Activated CD8-positive, alpha-beta memory T cell treated with anti-CD3 and anti-CD28 coated beads for 48 hours (primary cell): Measurements from ENCODE around the gene SIAH2.
"Not testable (repeated sequence)": the region's sequence is repeated elsewhere in the genome, so short reads cannot be mapped to it uniquely, and the experiment has no call there.

Experiments
- DNase-seq, 3 experiments: peaks; one replicate each; pipeline ENCODE4 v3.0.0-alpha.2; 2020; ENCODE audit warnings: low read depth in 2 of 3, low spot score in 2 of 3

The SIAH2 gene, protein sequence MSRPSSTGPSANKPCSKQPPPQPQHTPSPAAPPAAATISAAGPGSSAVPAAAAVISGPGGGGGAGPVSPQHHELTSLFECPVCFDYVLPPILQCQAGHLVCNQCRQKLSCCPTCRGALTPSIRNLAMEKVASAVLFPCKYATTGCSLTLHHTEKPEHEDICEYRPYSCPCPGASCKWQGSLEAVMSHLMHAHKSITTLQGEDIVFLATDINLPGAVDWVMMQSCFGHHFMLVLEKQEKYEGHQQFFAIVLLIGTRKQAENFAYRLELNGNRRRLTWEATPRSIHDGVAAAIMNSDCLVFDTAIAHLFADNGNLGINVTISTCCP

DNA sequence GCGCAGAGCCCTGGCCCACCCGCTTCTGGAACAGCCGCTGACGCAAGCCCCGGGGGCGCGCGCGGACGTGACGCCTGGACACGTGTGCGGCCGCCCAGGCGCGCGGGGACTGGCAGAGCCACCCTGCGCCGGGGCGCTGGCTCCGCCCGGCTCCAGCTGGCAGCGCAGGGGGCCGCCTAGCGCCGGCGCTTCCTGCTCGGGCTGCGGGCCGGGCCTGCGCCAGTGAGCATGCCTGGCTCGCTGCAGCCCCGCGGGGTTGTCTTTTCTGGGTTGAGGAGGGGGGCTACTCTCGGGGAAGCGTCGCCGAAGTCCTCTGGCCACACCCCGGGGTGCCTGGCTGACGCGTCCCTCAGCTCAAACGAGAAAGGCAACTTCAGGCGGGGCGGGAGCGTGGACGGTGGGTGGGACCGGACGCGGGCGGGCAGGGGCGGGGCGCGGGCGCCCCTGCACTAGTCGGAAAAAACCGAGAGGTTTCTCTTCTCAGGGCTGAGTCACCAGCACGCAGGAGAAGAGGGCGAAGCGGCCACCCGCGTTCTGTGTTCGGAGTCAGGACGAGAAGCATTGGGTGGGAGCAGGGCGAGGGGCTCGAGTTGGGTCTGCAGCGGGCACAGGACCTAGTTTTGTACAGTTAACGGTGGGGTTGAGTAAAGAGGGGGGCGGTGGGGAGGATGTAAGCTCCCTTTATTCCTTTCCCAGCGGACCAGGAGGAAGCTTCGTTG is at the start of gene SIAH2:
Gene SIAH2 (minus strand): TSS at position 48 of the 719 bp plus-strand sequence. CDS start 320 bp downstream, outside the sequence.
- DNase-seq: peak; percentile 79 to 88 (median 82)

DNA sequence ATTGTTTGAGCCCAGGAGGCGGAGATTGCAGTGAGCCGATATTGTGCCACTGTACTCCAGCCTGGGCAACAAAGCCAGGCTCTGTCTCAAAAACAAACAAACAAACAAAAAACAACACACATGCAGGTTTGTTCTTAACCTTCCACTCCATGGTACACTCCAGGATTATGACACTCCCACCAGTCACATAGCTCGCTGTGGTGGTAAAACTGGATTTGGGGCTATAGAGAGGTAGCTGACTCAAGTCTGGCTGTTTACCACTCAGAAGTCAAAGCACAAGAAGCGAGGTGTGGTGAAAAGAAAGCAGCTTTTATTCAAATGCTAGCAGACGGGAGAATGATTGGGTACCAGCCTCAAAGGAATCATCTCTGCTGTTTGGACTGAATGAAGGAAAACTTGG is 49.0 kb upstream of the SIAH2 start:
- no peak for DNase-seq

DNA sequence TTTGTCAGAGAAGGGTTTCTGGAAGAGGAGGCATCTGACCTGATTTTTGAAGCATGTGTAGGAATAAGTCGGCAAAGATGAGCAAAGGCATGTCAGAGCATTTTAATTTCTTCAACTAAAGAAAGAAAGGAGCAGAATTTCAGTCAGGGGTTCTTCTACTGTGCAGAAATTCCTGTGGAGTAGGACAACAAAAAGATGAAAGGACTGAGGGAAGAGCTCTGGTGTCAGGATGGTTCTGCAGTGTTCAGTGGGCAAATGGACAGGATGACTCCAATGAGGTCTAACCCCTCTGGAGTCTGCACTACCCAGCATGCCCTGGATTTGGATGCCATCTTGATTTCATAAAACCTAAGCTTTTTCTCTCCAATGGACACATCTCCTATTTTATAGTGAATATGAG is 47.7 kb upstream of the SIAH2 start:
- DNase-seq: no peak

GRCh38 chr3:150806185-150806835 is 43.3 kb upstream of the SIAH2 start:
- DNase-seq: no peak

DNA sequence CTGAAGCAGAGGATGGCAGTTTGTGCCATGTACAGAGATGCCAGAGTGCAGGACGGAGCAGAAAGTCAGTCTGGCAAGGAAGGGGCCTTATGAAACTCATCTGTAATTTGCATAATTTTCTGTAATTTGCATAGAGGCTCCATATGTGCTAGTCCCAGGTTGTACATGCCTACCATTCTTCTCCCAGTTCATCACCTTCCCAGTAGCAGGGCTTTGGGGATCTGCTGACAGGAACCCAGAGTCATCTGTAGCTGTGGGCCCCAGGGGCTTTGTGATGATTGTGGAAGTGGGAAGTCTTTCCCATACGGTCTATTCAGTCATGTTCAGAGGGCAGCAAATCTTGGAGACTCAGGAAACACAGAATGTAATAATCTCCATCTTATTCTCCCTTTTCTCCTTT is 42.4 kb upstream of the SIAH2 start:
- DNase-seq: no peak

DNA sequence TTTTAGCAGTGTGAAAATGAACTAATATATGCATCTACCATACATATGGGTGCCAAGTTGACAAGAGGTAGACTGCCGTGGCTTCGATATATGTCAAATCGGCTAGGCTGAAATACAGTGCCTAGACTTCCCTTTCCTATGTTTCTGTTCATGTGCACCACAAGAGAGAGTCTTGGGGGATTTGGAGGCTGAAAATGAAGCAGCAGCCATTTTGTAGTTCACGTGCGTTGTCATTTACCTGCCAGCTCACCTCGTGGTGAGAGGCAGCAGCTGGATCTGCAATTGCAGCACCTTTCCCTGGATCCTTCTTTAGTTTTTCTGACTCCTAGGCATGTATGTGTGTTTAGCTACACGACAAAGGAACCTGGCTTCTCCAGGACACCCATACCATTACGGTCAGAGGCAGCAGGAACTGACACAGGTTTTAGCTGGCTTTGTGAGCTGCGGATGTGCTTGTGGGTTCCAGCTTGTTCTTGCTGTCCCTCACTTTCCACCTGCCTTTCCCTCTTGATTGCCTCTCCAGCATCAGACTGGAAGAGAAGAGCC is 40.5 kb upstream of the SIAH2 start:
- no peak for DNase-seq

- no peak for DNase-seq
These were observed 37.8 kb upstream of the SIAH2 start for GRCh38 chr3:150800722-150801121.

GRCh38 chr3:150798122-150798618 is 35.2 kb upstream of the SIAH2 start:
- DNase-seq: no peak

- DNase-seq: no peak
These were observed 34.2 kb upstream of the SIAH2 start for GRCh38 chr3:150797155-150797554.

GRCh38 chr3:150796527-150796926 is 33.6 kb upstream of the SIAH2 start:
- not testable (repeated sequence) for DNase-seq

- no peak for DNase-seq
These were observed 30.7 kb upstream of the SIAH2 start for GRCh38 chr3:150793641-150794040.

DNA sequence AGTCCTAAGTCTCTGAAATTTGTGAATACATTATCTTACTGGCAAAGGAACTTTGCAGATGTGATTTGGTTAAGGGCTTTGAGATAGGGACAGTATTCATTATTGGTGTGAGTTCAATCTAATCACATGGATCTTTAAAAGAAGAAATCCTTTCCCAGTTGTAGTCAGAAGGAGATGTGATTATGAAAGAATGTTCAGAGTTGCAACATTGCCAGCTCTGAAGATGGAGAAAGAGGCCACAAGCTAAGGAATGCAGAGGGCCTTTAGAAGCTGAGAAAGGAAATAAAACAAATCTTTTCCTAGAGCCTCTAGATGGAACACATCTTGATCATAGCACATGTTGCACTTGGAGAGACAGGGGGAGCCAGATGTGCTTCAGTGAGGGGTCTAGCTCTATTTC is 27.7 kb upstream of the SIAH2 start:
- no peak for DNase-seq

- no peak for DNase-seq
These were observed 26.5 kb upstream of the SIAH2 start for GRCh38 chr3:150789451-150789850.

GRCh38 chr3:150787741-150788370 is 24.9 kb upstream of the SIAH2 start:
- DNase-seq: peak; percentile 52 to 60 (median 55)

DNA sequence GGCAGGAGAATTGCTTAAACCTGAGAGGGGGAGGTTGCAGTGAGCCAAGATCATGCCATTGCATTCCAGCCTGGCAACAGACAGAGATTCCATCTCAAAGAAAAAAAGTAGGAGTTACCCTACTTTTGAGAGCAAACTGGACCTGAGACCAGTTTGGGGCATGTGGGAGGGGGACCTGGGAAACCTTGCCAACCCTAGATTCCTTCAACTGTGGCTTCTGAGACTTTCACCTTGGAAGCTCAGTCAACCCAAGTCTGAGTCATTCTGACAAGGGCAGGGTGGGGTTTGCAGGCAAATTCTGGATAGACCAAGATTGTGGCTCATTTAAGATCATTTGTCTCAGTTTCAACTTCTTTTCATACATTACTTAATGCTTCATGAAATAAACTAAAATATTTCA is 23.8 kb upstream of the SIAH2 start:
- no peak for DNase-seq

- no peak for DNase-seq
These were observed 21.8 kb upstream of the SIAH2 start for GRCh38 chr3:150784747-150785125.

DNA sequence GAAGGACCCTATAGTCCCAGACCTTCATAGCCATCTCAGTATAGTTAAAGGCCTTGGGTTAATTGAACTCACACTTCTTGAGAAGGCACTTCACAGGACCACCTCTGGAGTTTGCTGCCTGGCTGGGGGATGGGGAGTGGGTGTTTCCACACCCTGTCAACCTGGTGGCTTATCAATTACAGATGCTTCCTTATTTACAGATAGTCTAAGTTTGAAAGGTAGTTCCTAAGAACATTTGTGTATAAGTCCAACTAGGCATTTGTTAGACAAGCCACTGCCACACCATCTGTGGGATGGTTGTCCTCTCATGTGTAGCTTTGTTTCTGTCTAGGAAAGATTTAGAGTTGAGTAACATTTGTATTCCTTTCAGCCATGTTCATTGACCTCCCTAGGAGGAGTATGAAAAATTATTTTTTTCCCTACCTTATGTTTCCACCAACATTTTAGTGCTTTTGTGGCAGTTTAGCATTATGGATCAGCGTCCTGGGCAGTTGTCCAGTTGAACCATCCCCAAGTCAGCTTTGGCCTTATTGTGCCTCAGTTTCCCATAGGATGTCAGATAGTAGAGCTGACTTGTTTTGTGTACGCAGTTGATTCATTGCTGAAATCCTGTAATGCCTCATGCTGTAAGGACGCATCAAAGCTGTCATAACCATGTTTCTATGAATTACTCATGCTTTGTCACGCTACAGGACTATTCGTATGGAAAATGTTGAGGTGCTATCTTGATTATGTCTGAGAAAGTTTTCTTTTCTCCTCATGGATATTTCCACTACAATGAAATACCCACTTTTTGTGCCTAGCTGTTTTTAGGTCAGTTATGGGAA is 21.2 kb upstream of the SIAH2 start:
- DNase-seq: no peak

DNA sequence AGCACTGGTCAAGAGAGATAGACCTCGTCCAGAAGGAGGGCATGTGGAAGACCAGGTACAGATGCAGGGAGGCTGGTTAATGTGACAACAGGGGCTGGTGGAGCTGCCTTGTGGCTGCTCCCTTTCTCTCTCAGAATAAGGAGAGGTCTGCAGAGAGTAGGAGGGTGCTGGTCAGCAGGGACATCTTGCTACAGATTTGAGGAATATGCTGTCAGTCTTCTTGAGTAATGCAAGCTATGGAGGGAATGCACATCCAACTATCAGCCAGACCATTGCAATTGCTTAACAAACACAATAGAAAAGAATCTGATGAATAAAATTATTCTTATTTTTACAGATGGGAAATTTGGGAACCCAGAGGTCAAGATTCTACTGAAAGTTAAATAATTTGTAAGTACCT is 20.3 kb upstream of the SIAH2 start:
- DNase-seq: no peak

GRCh38 chr3:150779402-150779858 is 16.5 kb upstream of the SIAH2 start:
- no peak for DNase-seq

GRCh38 chr3:150778793-150779401 is 15.9 kb upstream of the SIAH2 start:
- no peak for DNase-seq
